Heart right ventricle (tissue), 16 donors: ENCODE measurements around the gene PLCB1. TPM values are rescaled to one million over a fixed set of nuclear protein-coding genes. Genes with fewer than 3 reads are reported as not detected.

ENCODE experiments used
- ATAC-seq, 8 donors: fragments of 200-7000 bp; cut with Tn5 transposase; one replicate each; pipeline ENCODE4 v1.9.1; 2020; ENCODE audit warnings: mild to moderate bottlenecking in 8 of 8, moderate library complexity in 8 of 8, moderate number of reproducible peaks in 1 of 8
- DNase-seq, 2 donors: peaks; one replicate each; pipeline ENCODE4 v3.0.0-alpha.2; 2020
- H3K27ac ChIP-seq, 10 donors: fragments of 200-600 bp; sonication (generic) in 2 of 10; one replicate each; pipeline versions ENCODE4 v1.5.0 to v1.8.0; 2020 to 2022; ENCODE audit warnings: mild to moderate bottlenecking in 3 of 10
- H3K27me3 ChIP-seq, 7 donors: fragments of 200-600 bp; one replicate each; pipeline ENCODE4 v1.8.0; 2021 to 2022; ENCODE audit warnings: mild to moderate bottlenecking in 2 of 7
- H3K36me3 ChIP-seq, 9 donors: fragments of 200-600 bp; sonication (generic) in 1 of 9; one replicate each; pipeline versions ENCODE4 v1.5.0 to v1.8.0; 2020 to 2022; ENCODE audit warnings: mild to moderate bottlenecking in 2 of 9
- H3K4me1 ChIP-seq, 9 donors: fragments of 200-600 bp; sonication (generic) in 1 of 9; one replicate each; pipeline versions ENCODE4 v1.5.0 to v1.8.0; 2020 to 2022; ENCODE audit warnings: mild to moderate bottlenecking in 4 of 9
- H3K4me3 ChIP-seq, 10 donors: fragments of 200-600 bp; sonication (generic) in 2 of 10; one replicate each; pipeline versions ENCODE4 v1.5.0 to v1.8.0; 2020 to 2022; ENCODE audit warnings: mild to moderate bottlenecking in 7 of 10, moderate library complexity in 2 of 10
- H3K9me3 ChIP-seq, 11 donors: fragments of 200-600 bp in 10 of 11; sonication (generic) in 2 of 11; one replicate each; pipeline versions ENCODE4 v1.5.0 to v1.8.0; 2013 to 2022; ENCODE audit warnings: mild to moderate bottlenecking in 2 of 11, control low read depth in 1 of 11, moderate library complexity in 1 of 11
- WGBS, 2 donors: extraction: QIAGEN DNeasy Blood & Tissue Kit; methylation state at CpG; one replicate each; pipeline ENCODE4 v1.1.7; 2013; ENCODE audit warnings: inconsistent platforms in 1 of 2; 5-methylcytosine and 5-hydroxymethylcytosine counted together
- intact Hi-C, 10 donors: fragments of 100-400 bp; cut with DNase I; formaldehyde crosslinking; loops; one replicate each; pipeline versions ENCODE4 v1.11.1 to v1.14.2; 2022
- polyA plus RNA-seq, 2 donors: library from polyadenylated mRNA; stranded (reverse); fragments of 200-250 nt; gene quantifications; one replicate each; pipeline ENCODE4 v1.2.3, GENCODE V29; 2013
- total RNA-seq, 10 donors: library from RNA; stranded (reverse); fragmentation: NEBNext Ultra II Directional in 3 of 10; extraction: Animal tissue kit (Norgen Biotek cat#: 25700) in 3 of 10; gene quantifications; one replicate each; pipeline versions ENCODE4 v1.2.1 to v1.2.4, GENCODE V29; 2021 to 2023
- TF ChIP-seq, protein P1 (sequence below), 9 donors: fragments of 200-600 bp; sonication (generic) in 2 of 9; IDR thresholded peaks; one replicate each; pipeline versions ENCODE4 v1.5.0 to v1.8.0; 2021 to 2022; ENCODE audit warnings: antibody characterized with exemption in 9 of 9, mild to moderate bottlenecking in 5 of 9, moderate library complexity in 1 of 9
- donor health status: Arrhythmogenic right ventricular cardiomyopathy.
- donor health status: ischemic (EF 13 %, LVEDD 7.1; RV severe dilation, severe dysfunction).
- donor health status: healthy with polysubstance abuse.
- donor health status: DM: no; HTN: yes; CAD: no.
- donor health status: DM: no; HTN: no; CAD: no.
- donor health status: ischemic (EF 25% LVEDD 6.9; RV normal size, moderate dysfunction).
- donor health status: ischemic (EF 25% LVEDD 5.7; RV mildly dilated, moderate dysfunction).
- donor health status: healthy.
- donor health status: DM: yes; HTN: yes; CAD: no.
- donor health status: Ischemic cardiomyopathy.
- donor health status: ischemic (EF 35%, LVEDD 5.7; RV mildly dilated, moderate dysfunction).
- donor health status: nonischemic (EF 11% LVEDD 7.7; RV severe dilation, severe dysfunction).
- donor health status: DM: yes; HTN: yes; CAD: no.
- donor health status: PGD.
- donor health status: ischemic (EF 29% LVEDD 5.4; RV normal size, mild dysfunction).
- donor health status: nonischemic (EF 23%, LVEDD 6.1; RV moderate dilation, normal function).

Gene PLCB1
- total and polyA plus RNA-seq, 12 donors: 2.2 to 12.7 (median 7.1) TPM

DNA sequence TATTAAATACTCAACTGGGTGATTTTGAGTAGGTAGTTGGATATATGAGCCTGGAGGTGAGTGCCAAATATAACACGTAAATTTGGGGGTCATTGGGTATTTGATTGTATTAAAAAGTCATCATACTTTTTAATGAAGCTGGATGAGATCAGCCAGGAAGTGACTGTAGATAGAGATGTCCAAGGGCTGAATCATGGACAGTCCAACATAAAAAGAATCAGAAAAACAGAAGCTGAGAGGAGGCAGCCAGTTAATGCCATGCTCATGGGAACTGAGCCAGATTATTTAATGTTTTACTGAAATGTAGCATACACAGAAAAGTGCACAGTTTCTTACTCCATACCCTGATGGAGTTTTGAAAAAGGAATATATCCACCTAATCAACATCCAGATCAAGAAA is 501.3 kb downstream of the PLCB1 start:
- WGBS, 2 donors: 71 to 77% methylated on average over 1 of the region's 1 CpG
- ATAC-seq (no peak), DNase-seq (no peak)
- H3K27me3 ChIP-seq: no peaks in the 10 kb centered on the region
- H3K4me1 ChIP-seq: peaks cover 0 to 19% (median 0%) of the 10 kb centered on the region in 9 donors
- no peaks in the 10 kb centered on the region for H3K9me3 ChIP-seq
- TF ChIP-seq, protein P1, sequence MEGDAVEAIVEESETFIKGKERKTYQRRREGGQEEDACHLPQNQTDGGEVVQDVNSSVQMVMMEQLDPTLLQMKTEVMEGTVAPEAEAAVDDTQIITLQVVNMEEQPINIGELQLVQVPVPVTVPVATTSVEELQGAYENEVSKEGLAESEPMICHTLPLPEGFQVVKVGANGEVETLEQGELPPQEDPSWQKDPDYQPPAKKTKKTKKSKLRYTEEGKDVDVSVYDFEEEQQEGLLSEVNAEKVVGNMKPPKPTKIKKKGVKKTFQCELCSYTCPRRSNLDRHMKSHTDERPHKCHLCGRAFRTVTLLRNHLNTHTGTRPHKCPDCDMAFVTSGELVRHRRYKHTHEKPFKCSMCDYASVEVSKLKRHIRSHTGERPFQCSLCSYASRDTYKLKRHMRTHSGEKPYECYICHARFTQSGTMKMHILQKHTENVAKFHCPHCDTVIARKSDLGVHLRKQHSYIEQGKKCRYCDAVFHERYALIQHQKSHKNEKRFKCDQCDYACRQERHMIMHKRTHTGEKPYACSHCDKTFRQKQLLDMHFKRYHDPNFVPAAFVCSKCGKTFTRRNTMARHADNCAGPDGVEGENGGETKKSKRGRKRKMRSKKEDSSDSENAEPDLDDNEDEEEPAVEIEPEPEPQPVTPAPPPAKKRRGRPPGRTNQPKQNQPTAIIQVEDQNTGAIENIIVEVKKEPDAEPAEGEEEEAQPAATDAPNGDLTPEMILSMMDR (IDR thresholded peaks at IDR 0.05): no peak
- H3K4me3 ChIP-seq: no peak overlapping the region
- H3K27ac ChIP-seq: no peak overlapping the region
- intact Hi-C loops: no loop called here
- peaks cover 0 to 4% (median 0%) of the 10 kb centered on the region in 9 donors for H3K36me3 ChIP-seq

DNA sequence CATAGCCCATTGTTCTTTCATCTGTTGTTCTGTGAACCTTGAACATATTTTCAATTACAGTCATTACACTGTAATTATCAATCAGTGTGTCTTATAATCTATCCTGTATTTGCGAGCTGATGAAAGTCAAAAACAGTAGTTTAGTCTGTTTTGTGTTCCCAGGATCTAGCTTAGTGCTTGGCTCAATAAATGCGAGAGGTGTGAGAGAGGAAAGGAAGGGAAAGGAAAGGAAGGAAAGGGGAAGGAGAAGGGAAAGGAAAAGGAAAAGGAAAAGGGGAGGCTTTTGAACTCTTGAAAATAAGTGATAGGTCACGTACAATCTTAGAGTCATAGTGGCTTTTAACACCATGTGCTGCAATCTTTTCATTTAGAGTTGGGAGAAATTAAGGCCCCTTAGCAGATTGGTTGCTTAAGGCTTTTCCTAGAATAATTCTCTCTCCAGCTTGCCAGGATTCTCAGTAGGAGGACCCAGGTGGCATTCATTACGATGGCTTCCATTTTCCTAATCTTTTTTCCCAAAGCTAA is 503.0 kb downstream of the PLCB1 start:
- TF ChIP-seq, protein P1 (IDR thresholded peaks at IDR 0.05): no peak
- Histone ChIP-seq H3K4me3 (no peak overlapping the region), H3K9me3 (no peaks in the 10 kb centered on the region), H3K27me3 (no peaks in the 10 kb centered on the region), H3K27ac (peak overlapping the region in 1 of 10 donors; percentile 32), H3K36me3 (no peaks in the 10 kb centered on the region), H3K4me1 (peaks cover 0 to 17% (median 0%) of the 10 kb centered on the region in 9 donors)
- intact Hi-C loops: no loop called here
- no peak for ATAC-seq
- 74 to 76% methylated on average over 4 of the region's 4 CpGs for WGBS, 2 donors
- DNase-seq: no peak

DNA sequence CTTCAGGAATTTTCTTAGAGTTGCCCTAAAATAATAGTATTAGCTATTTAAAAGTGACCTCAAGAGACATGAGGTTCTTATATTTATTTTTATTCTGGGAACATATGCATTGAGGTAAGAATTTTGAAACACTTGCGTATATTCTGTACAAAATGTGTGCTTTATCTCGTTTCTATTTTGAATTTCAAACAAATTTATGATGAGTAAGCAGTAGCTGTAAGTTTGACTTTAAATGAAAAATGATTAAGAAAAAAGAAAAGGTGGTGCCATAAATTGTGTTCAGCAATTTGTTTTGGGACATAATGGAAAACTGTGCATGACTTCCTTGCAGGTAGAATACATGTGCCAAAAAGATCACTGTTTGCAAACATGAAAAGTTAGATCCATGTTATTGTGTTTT is 503.8 kb downstream of the PLCB1 start:
- Histone ChIP-seq H3K4me1 (peaks cover 0 to 21% (median 0%) of the 10 kb centered on the region in 9 donors), H3K27me3 (no peaks in the 10 kb centered on the region), H3K4me3 (no peak overlapping the region), H3K36me3 (no peaks in the 10 kb centered on the region), H3K9me3 (no peaks in the 10 kb centered on the region), H3K27ac (no peak overlapping the region)
- DNase-seq (no peak), ATAC-seq (no peak)
- TF ChIP-seq, protein P1 (IDR thresholded peaks at IDR 0.05): no peak
- 90 to 91% methylated on average over 2 of the region's 2 CpGs for WGBS, 2 donors
- intact Hi-C loops: no loop called here

DNA sequence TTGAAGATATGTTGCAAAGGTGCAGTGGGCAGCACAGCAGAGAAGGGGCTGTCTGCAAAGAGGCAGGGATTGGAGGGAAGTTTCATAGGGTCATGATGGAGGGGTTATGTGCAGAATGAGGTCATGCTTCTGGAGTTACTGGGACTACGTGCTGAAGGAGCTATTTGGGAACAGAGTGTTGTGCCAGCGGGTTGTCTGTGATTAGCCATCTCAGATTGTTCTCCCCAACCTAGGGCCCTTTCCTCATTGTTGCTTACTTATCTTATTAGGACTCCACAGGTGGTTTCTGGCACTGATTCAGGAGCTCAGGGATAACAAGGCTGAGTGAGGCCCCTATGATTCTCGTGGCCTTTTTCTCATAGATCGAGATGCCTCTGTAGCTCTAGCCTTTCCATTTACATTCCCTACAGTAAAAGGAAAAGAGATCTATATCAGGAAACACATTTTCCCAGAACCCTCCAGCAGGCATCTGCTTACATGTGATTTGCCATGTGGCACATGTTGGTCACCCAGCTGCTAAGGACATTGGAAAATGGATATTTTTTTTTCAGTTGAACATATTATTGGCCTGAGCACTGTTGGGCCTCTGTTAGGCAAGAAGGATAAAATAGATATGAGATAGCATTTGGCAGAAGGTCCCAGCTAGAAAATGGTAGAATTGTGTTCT is 507.2 kb downstream of the PLCB1 start:
- no peaks in the 10 kb centered on the region for H3K9me3 ChIP-seq
- H3K4me3 ChIP-seq: no peak overlapping the region
- 68 to 73% methylated on average over 4 of the region's 4 CpGs for WGBS, 2 donors
- H3K27me3 ChIP-seq: no peaks in the 10 kb centered on the region
- TF ChIP-seq, protein P1 (IDR thresholded peaks at IDR 0.05): no peak
- H3K36me3 ChIP-seq: no peaks in the 10 kb centered on the region
- no peak for ATAC-seq
- no peak overlapping the region for H3K27ac ChIP-seq
- peaks cover 0 to 18% (median 0%) of the 10 kb centered on the region in 9 donors for H3K4me1 ChIP-seq
- intact Hi-C loops: no loop called here
- no peak for DNase-seq
